ENCODE data around the gene ROPN1L. TPM values are rescaled to one million over a fixed set of nuclear protein-coding genes. Genes with fewer than 3 reads are reported as not detected.

ROPN1L gene
- total and polyA plus RNA-seq, 2 of the 13 experiments (the other 11 are each of a cell fraction or from before 2014, with no cell fraction given): not detected

Small RNA genes lying within 50 kb of the gene (microRNA-seq; reads per million reads assigned to microRNA genes)
- not detected for gene MIR6131

Small RNA genes lying within 50 kb of the gene (small RNA-seq; reads per million reads assigned to genes)
- 0 reads per million in 3 experiments for gene MIR6131 (ENCODE audit: insufficient read depth in 2 of 3, insufficient read length in 3 of 3, low read depth in 2 of 3, low replicate concordance in 1 of 3)

Other genes with a start within 250 kb of the ROPN1L start
- gene ATPSCKMT, start 192.0 kb upstream of the ROPN1L start, total RNA-seq (2016; rRNA removed; fragmentation: Illumina TruSeq; extraction: Trizol): 12.1 and 15.0 TPM in 2 replicates
- gene ATPSCKMT, start 192.0 kb upstream of the ROPN1L start, polyA plus RNA-seq (2011; rRNA removed): 3.7 and 5.7 TPM in 2 replicates
- gene CCT5, start 191.6 kb upstream of the ROPN1L start, total RNA-seq (2016; rRNA removed; fragmentation: Illumina TruSeq; extraction: Trizol): 708 and 1,053 TPM in 2 replicates
- gene CCT5, start 191.6 kb upstream of the ROPN1L start, polyA plus RNA-seq (2011; rRNA removed): 294 and 319 TPM in 2 replicates
- gene CMBL, start 134.0 kb upstream of the ROPN1L start, total RNA-seq (2016; rRNA removed; fragmentation: Illumina TruSeq; extraction: Trizol): 11.5 and 19.6 TPM in 2 replicates
- 12.7 and 17.0 TPM in 2 replicates for gene CMBL, start 134.0 kb upstream of the ROPN1L start, polyA plus RNA-seq (2011; rRNA removed)
- 39.5 and 48.6 TPM in 2 replicates for gene MARCHF6, start 88.2 kb upstream of the ROPN1L start, total RNA-seq (2016; rRNA removed; fragmentation: Illumina TruSeq; extraction: Trizol)
- gene MARCHF6, start 88.2 kb upstream of the ROPN1L start, polyA plus RNA-seq (2011; rRNA removed): 107 and 115 TPM in 2 replicates
- gene ANKRD33B, start 122.2 kb downstream of the ROPN1L start, total RNA-seq (2016; rRNA removed; fragmentation: Illumina TruSeq; extraction: Trizol): 0.02 TPM in 1 of 2 replicates, not detected in the other
- gene ANKRD33B, start 122.2 kb downstream of the ROPN1L start, polyA plus RNA-seq (2011; rRNA removed): not detected in 2 replicates